ENCODE measurements around the gene H2BK1.

GRCh38 chr7:151175047-151175792 is 35.1 kb downstream of the H2BK1 start:
- TF ChIP-seq CTCF (IDR thresholded peaks at IDR 0.05) (no peak), ZFX (IDR thresholded peaks at IDR 0.05; ENCODE audit: borderline replicate concordance) (no peak)

Data from 22Rv1 (cell line).